Placental epithelial cell (primary cell): ENCODE data around the gene ITIH5. TPM values are rescaled to one million over a fixed set of nuclear protein-coding genes. Genes with fewer than 3 reads are reported as not detected.

Experiments used
- total RNA-seq: library from RNA; depleted of rRNA; stranded (reverse); fragments of >200 nt; gene quantifications from 2 replicates; pipeline ENCODE4 v1.2.3, GENCODE V29; 2012

Gene ITIH5
- 4.2 and 18.8 TPM in 2 replicates for total RNA-seq

GRCh38 chr10:7666253-7667023 is at the start of gene ITIH5:
Gene ITIH5 (minus strand): TSS chr10:7666966. CDS start chr10:7666892, 74 bp downstream.

GRCh38 chr10:7703140-7703539 is 36.4 kb upstream of the ITIH5 start, which contains the start of gene ITIH2:
Gene ITIH2 (plus strand): TSS chr10:7703316. CDS start chr10:7703435, 119 bp downstream.

Other genes starting within 250 kb of the ITIH5 start
- gene ITIH2, start 36.4 kb upstream of the ITIH5 start, total RNA-seq, result not detected in 2 replicates
- 5.2 and 7.1 TPM in 2 replicates for gene KIN, start 121.0 kb upstream of the ITIH5 start, total RNA-seq
- 178 and 246 TPM in 2 replicates for gene ATP5F1C, start 121.2 kb upstream of the ITIH5 start, total RNA-seq
- 2.4 and 2.6 TPM in 2 replicates for gene TAF3, start 151.5 kb upstream of the ITIH5 start, total RNA-seq